K562 (cell line): ENCODE measurements around the gene ZNF562.

Source experiments
- ARID3A ChIP-seq: IDR thresholded peaks from 2 replicates; pipeline ENCODE4 v1.6.1; 2012; ENCODE audit warnings: low read depth, low read length, improper control_type of control experiment, borderline replicate concordance
- ATF6 ChIP-seq: sonication (generic); formaldehyde crosslinking; IDR thresholded peaks from 2 replicates; pipeline ENCODE4 v1.4.0; 2020; ENCODE audit warnings: mild to moderate bottlenecking, missing genetic modification reagents
- BRF1 ChIP-seq: IDR thresholded peaks from 3 replicates; pipeline ENCODE4 v1.6.1; 2011; ENCODE audit warnings: borderline replicate concordance, mild to moderate bottlenecking; ENCODE audit not compliant: insufficient read length; ENCODE audit errors: extremely low read depth
- CREM ChIP-seq: IDR thresholded peaks from 2 replicates; pipeline ENCODE4 v1.6.1; 2014; ENCODE audit warnings: antibody characterized with exemption, low read depth
- CTCF ChIP-seq, 3 experiments: IDR thresholded peaks in 2 of 3; conservative IDR thresholded peaks in 1 of 3; 2 replicates each; pipeline ENCODE4 v1.5.1; 2011 to 2012; ENCODE audit warnings: low read length in 3 of 3, mild to moderate bottlenecking in 3 of 3, control low read depth in 2 of 3, improper control_type of control experiment in 1 of 3, inconsistent platforms in 1 of 3, low read depth in 1 of 3, mixed read lengths in 1 of 3, moderate library complexity in 1 of 3; ENCODE audit not compliant: insufficient read depth in 2 of 3
- FOXK2 ChIP-seq, 2 experiments: fragments of 450-650 bp; IDR thresholded peaks in 1 of 2; conservative IDR thresholded peaks in 1 of 2; 2 replicates each; pipeline ENCODE4 v1.6.1; 2016; ENCODE audit warnings: low read depth in 2 of 2, mild to moderate bottlenecking in 1 of 2
- MED1 ChIP-seq: sonication (generic); formaldehyde crosslinking; IDR thresholded peaks from 2 replicates; pipeline ENCODE4 v1.8.1; 2023; ENCODE audit warnings: missing genetic modification reagents, borderline replicate concordance
- SIN3A ChIP-seq, 2 experiments: fragments of 150-350 bp in 1 of 2; IDR thresholded peaks; 2 replicates each; pipeline ENCODE4 v1.6.1; 2011 to 2016; ENCODE audit warnings: borderline replicate concordance in 2 of 2, low read depth in 2 of 2, low read length in 2 of 2, mild to moderate bottlenecking in 2 of 2, moderate library complexity in 2 of 2; ENCODE audit not compliant: control insufficient read depth in 1 of 2
- TCF3 ChIP-seq: sonication (generic); formaldehyde crosslinking; IDR thresholded peaks from 2 replicates; pipeline ENCODE4 v1.4.0; 2020; ENCODE audit warnings: mild to moderate bottlenecking, missing genetic modification reagents
- ZNF121 ChIP-seq: sonication (generic); formaldehyde crosslinking; conservative IDR thresholded peaks from 2 replicates; pipeline ENCODE4 v1.8.0; 2022; ENCODE audit warnings: missing genetic modification reagents
- ZNF175 ChIP-seq: fragments of 200-800 bp; sonication (Bioruptor generic); IDR thresholded peaks from 2 replicates; pipeline ENCODE4 v1.6.1; 2016; ENCODE audit warnings: low read depth, mild to moderate bottlenecking, missing genetic modification characterization, missing compliant biosample characterization
- ZNF740 ChIP-seq, 3 experiments: fragments of 200-800 bp in 1 of 3; sonication (Bioruptor generic) in 1 of 3; sonication (generic) in 1 of 3; formaldehyde crosslinking in 1 of 3; IDR thresholded peaks; 2 replicates each; pipeline versions ENCODE4 v1.6.1 to v1.8.0; 2016 to 2022; ENCODE audit warnings: mild to moderate bottlenecking in 2 of 3, missing compliant biosample characterization in 2 of 3, missing genetic modification characterization in 2 of 3, missing genetic modification reagents in 1 of 3
- ZNF75A ChIP-seq: fragments of 450-650 bp; formaldehyde crosslinking; IDR thresholded peaks from 2 replicates; pipeline ENCODE4 v1.4.0; 2020; ENCODE audit warnings: mild to moderate bottlenecking

GRCh38 chr19:9650345-9650744, 24.6 kb downstream of the ZNF562 start:
- TF ChIP-seq ZNF121 (CRISPR knock-in tag) = no peak
- TF ChIP-seq ZNF175 (CRISPR knock-in tag) = no peak
- TF ChIP-seq BRF1 = no peak
- no peak for TF ChIP-seq ZNF75A (CRISPR knock-in tag)
- TF ChIP-seq TCF3 (CRISPR knock-in tag) = no peak
- TF ChIP-seq FOXK2 (conservative IDR thresholded peaks at IDR 0.05 in 1 of 2, IDR thresholded peaks at IDR 0.05 in 1 of 2; ENCODE audit: low read depth in 2 of 2) = no peak
- no peak for TF ChIP-seq ARID3A
- no peak for TF ChIP-seq SIN3A (IDR thresholded peaks at IDR 0.05; ENCODE audit: borderline replicate concordance in 2 of 2, control insufficient read depth in 1 of 2, low read depth in 2 of 2, low read length in 2 of 2)
- TF ChIP-seq MED1 (CRISPR knock-in tag) = no peak
- no peak for TF ChIP-seq ZNF740 (CRISPR knock-in tag; IDR thresholded peaks at IDR 0.05)
- TF ChIP-seq ZNF740 (tag; IDR thresholded peaks at IDR 0.05) = no peak
- no peak for TF ChIP-seq CREM
- TF ChIP-seq ATF6 (CRISPR knock-in tag) = no peak
- no peak for TF ChIP-seq CTCF (IDR thresholded peaks at IDR 0.05 in 2 of 3, conservative IDR thresholded peaks at IDR 0.05 in 1 of 3; ENCODE audit: insufficient read depth in 2 of 3, low read depth in 1 of 3, low read length in 3 of 3)
